ENCODE measurements around the gene CDC42EP2.
"Not testable (repeated sequence)": the region's sequence is repeated elsewhere in the genome, so short reads cannot be mapped to it uniquely, and the experiment has no call there.

CDC42EP2 gene

GRCh38 chr11:65329478-65329877, 14.8 kb downstream of the CDC42EP2 start:
- H3K27me3 ChIP-seq (ENCODE audit: low read length), result no peaks in the 10 kb centered on the region
- H3K79me2 ChIP-seq (ENCODE audit: insufficient read depth, low read length), result peaks cover 9% of the 10 kb centered on the region
- H3K9me3 ChIP-seq (ENCODE audit: insufficient read depth, low read length), result no peaks in the 10 kb centered on the region
- H3K36me3 ChIP-seq (ENCODE audit: low read length), result no peaks in the 10 kb centered on the region
- H4K20me1 ChIP-seq (ENCODE audit: low read depth, low read length), result no peaks in the 10 kb centered on the region
- peak overlapping the region; percentile 42 for H3K4me2 ChIP-seq (ENCODE audit: low read depth, low read length, poor library complexity, severe bottlenecking)
- peaks cover 17% of the 10 kb centered on the region; the same call in 1 of the 2 replicates for H3F3A ChIP-seq (ENCODE audit: insufficient read depth)
- H3K27ac ChIP-seq (ENCODE audit: low read depth, low read length), result no peak overlapping the region
- peak overlapping the region; percentile 40 for H2AFZ ChIP-seq (ENCODE audit: low read depth, low read length, severe bottlenecking)
- H3K9ac ChIP-seq (ENCODE audit: low read length), result peak overlapping the region; percentile 19; the same call in 1 of the 2 replicates
- H3K4me3 ChIP-seq (ENCODE audit: insufficient read depth, low read length, poor library complexity, severe bottlenecking), result no peak overlapping the region
- TF ChIP-seq EZH2phosphoT487 (conservative IDR thresholded peaks at IDR 0.05; ENCODE audit: low read length) (no peak), CTCF (IDR thresholded peaks at IDR 0.05; ENCODE audit: insufficient read depth, low read length, poor library complexity, severe bottlenecking) (no peak)
- no peaks in the 10 kb centered on the region for H3K9me2 ChIP-seq (replicated peaks; ENCODE audit: insufficient read depth, low read length)

GRCh38 chr11:65329944-65330403, 15.3 kb downstream of the CDC42EP2 start:
- peak overlapping the region; percentile 42 for H3K4me2 ChIP-seq (ENCODE audit: low read depth, low read length, poor library complexity, severe bottlenecking)
- H3K9me2 ChIP-seq (replicated peaks; ENCODE audit: insufficient read depth, low read length), result no peaks in the 10 kb centered on the region
- peak overlapping the region; percentile 19; the same call in 1 of the 2 replicates for H3K9ac ChIP-seq (ENCODE audit: low read length)
- H3K9me3 ChIP-seq (ENCODE audit: insufficient read depth, low read length), result no peaks in the 10 kb centered on the region
- peaks cover 14% of the 10 kb centered on the region for H3K79me2 ChIP-seq (ENCODE audit: insufficient read depth, low read length)
- H3K27me3 ChIP-seq (ENCODE audit: low read length), result no peaks in the 10 kb centered on the region
- no peaks in the 10 kb centered on the region for H4K20me1 ChIP-seq (ENCODE audit: low read depth, low read length)
- H3K4me3 ChIP-seq (ENCODE audit: insufficient read depth, low read length, poor library complexity, severe bottlenecking), result no peak overlapping the region
- H3F3A ChIP-seq (ENCODE audit: insufficient read depth), result peaks cover 17% of the 10 kb centered on the region; the same call in 1 of the 2 replicates
- H3K27ac ChIP-seq (ENCODE audit: low read depth, low read length), result no peak overlapping the region
- H3K36me3 ChIP-seq (ENCODE audit: low read length), result no peaks in the 10 kb centered on the region
- H2AFZ ChIP-seq (ENCODE audit: low read depth, low read length, severe bottlenecking), result peak overlapping the region; percentile 40
- TF ChIP-seq EZH2phosphoT487 (conservative IDR thresholded peaks at IDR 0.05; ENCODE audit: low read length) (no peak), CTCF (IDR thresholded peaks at IDR 0.05; ENCODE audit: insufficient read depth, low read length, poor library complexity, severe bottlenecking) (peak; percentile 73)

- no peak overlapping the region for H2AFZ ChIP-seq (ENCODE audit: low read depth, low read length, severe bottlenecking)
- H3K4me2 ChIP-seq (ENCODE audit: low read depth, low read length, poor library complexity, severe bottlenecking), result no peak overlapping the region
- H3F3A ChIP-seq (ENCODE audit: insufficient read depth), result peaks cover 17% of the 10 kb centered on the region; the same call in 1 of the 2 replicates
- no peaks in the 10 kb centered on the region for H4K20me1 ChIP-seq (ENCODE audit: low read depth, low read length)
- peaks cover 19% of the 10 kb centered on the region for H3K79me2 ChIP-seq (ENCODE audit: insufficient read depth, low read length)
- H3K9me2 ChIP-seq (replicated peaks; ENCODE audit: insufficient read depth, low read length), result no peaks in the 10 kb centered on the region
- no peak overlapping the region for H3K27ac ChIP-seq (ENCODE audit: low read depth, low read length)
- H3K27me3 ChIP-seq (ENCODE audit: low read length), result no peaks in the 10 kb centered on the region
- no peak overlapping the region for H3K4me3 ChIP-seq (ENCODE audit: insufficient read depth, low read length, poor library complexity, severe bottlenecking)
- no peak overlapping the region for H3K9ac ChIP-seq (ENCODE audit: low read length)
- no peaks in the 10 kb centered on the region for H3K36me3 ChIP-seq (ENCODE audit: low read length)
- TF ChIP-seq EZH2phosphoT487 (conservative IDR thresholded peaks at IDR 0.05; ENCODE audit: low read length), result no peak
- no peak for TF ChIP-seq CTCF (IDR thresholded peaks at IDR 0.05; ENCODE audit: insufficient read depth, low read length, poor library complexity, severe bottlenecking)
- H3K9me3 ChIP-seq (ENCODE audit: insufficient read depth, low read length), result no peaks in the 10 kb centered on the region
Observed at GRCh38 chr11:65330544-65330943, 15.9 kb downstream of the CDC42EP2 start.

- Histone ChIP-seq H3F3A (ENCODE audit: insufficient read depth) (peaks cover 17% of the 10 kb centered on the region; the same call in 1 of the 2 replicates), H3K79me2 (ENCODE audit: insufficient read depth, low read length) (peaks cover 37% of the 10 kb centered on the region)
- not testable (repeated sequence) for H3K27me3 ChIP-seq (ENCODE audit: low read length); H3K36me3 ChIP-seq (ENCODE audit: low read length); H3K4me2 ChIP-seq (ENCODE audit: low read depth, low read length, poor library complexity, severe bottlenecking); H4K20me1 ChIP-seq (ENCODE audit: low read depth, low read length); H3K9ac ChIP-seq (ENCODE audit: low read length); H3K9me3 ChIP-seq (ENCODE audit: insufficient read depth, low read length); H3K9me2 ChIP-seq (replicated peaks; ENCODE audit: insufficient read depth, low read length); H3K4me3 ChIP-seq (ENCODE audit: insufficient read depth, low read length, poor library complexity, severe bottlenecking); H2AFZ ChIP-seq (ENCODE audit: low read depth, low read length, severe bottlenecking); H3K27ac ChIP-seq (ENCODE audit: low read depth, low read length)
Observed at GRCh38 chr11:65332591-65332990, 17.9 kb downstream of the CDC42EP2 start.
